ENCODE measurements around the gene TATDN3.

DNA sequence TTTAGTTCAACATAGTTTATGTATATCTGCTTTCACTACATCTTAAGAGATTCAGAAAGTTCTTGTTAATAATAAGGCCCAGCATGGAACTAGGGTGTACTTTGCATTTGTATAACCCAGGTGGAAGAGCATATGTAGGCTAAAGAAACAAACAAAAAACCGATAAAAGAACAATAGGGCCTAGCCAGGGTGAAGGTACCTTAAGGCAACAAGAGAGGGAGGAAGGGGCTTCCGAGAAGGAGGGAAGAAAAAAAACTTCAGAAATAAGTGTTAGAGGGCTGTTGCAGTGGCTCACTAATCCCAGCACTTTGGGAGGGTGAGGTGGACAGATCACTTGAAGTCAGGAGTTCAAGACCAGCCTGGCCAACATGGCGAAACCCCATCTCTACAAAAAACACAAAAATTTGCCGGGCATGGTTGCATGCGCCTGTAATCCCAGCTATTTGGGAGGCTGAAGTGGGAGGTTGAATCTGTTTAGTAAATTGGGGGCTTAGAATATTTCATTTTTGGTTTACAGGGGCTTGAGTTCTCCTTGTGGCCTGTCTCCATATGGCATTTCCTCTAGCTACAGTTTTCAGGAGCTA is 60.5 kb downstream of the TATDN3 start:
- TF ChIP-seq POLR2A (IDR thresholded peaks at IDR 0.05): no peak
- TF ChIP-seq, protein P1, sequence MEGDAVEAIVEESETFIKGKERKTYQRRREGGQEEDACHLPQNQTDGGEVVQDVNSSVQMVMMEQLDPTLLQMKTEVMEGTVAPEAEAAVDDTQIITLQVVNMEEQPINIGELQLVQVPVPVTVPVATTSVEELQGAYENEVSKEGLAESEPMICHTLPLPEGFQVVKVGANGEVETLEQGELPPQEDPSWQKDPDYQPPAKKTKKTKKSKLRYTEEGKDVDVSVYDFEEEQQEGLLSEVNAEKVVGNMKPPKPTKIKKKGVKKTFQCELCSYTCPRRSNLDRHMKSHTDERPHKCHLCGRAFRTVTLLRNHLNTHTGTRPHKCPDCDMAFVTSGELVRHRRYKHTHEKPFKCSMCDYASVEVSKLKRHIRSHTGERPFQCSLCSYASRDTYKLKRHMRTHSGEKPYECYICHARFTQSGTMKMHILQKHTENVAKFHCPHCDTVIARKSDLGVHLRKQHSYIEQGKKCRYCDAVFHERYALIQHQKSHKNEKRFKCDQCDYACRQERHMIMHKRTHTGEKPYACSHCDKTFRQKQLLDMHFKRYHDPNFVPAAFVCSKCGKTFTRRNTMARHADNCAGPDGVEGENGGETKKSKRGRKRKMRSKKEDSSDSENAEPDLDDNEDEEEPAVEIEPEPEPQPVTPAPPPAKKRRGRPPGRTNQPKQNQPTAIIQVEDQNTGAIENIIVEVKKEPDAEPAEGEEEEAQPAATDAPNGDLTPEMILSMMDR (IDR thresholded peaks at IDR 0.05): no peak
- TF ChIP-seq POLR2AphosphoS5 (IDR thresholded peaks at IDR 0.05): no peak
